GM08714 (cell line): ENCODE data around the gene ABCF1.

Source experiments
- H3K4me3 ChIP-seq: fragments of 200-500 bp; sonication (Bioruptor generic); 2 replicates; pipeline ENCODE4 v1.5.1; 2014; ENCODE audit warnings: mild to moderate bottlenecking, low read length, inconsistent platforms
- ZNF274 ChIP-seq: IDR thresholded peaks from 2 replicates; pipeline ENCODE4 v1.6.1; 2012; ENCODE audit warnings: mild to moderate bottlenecking, low read depth, low read length

Gene ABCF1

DNA sequence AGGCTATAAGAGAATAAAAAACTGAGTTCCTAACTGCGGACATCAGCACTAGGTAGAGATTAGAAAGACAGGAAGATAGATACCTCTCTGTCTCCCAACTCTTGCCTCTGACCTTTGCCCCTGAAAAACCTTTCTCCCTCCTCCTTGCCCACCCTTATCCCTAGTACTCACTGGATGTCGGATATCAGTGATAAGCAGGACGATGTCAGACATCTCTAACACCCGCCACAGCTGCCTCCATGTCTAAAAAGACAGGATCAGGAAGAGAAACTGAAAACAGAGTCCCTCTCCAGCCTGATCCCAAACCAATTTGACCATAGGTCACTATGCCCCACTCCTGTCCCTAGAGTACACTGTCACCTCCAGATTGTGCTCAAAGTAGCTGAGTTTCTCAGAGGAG, 16.8 kb upstream of the ABCF1 start:
- no peak overlapping the region for H3K4me3 ChIP-seq
- TF ChIP-seq ZNF274 = no peak

GRCh38 chr6:30554962-30555815, 16.1 kb upstream of the ABCF1 start:
- H3K4me3 ChIP-seq = peak overlapping the region; percentile 92
- no peak for TF ChIP-seq ZNF274

DNA sequence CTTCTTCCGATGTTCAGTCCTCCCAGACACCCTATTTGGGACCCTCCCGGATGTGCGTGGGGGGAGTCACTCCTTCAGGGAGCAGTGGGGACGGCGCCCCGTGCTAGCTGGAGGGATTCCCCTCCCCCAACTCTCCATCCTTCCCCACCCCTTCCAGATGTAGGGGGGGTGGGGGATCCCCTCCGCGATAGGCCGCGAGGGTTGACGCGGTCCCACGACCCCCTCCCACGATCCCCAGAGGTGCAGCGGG, 15.5 kb upstream of the ABCF1 start:
- TF ChIP-seq ZNF274 = no peak
- H3K4me3 ChIP-seq = peak overlapping the region; percentile 92

- peak within 1 kb of the TSS; percentile 92 for H3K4me3 ChIP-seq
- TF ChIP-seq ZNF274 = no peak
Observed at GRCh38 chr6:30556066-30556905, 15.0 kb upstream of the ABCF1 start, which contains the start of gene GNL1. TSS of gene GNL1 (minus strand) at chr6:30556489. CDS start at chr6:30556203, 286 bp downstream.

DNA sequence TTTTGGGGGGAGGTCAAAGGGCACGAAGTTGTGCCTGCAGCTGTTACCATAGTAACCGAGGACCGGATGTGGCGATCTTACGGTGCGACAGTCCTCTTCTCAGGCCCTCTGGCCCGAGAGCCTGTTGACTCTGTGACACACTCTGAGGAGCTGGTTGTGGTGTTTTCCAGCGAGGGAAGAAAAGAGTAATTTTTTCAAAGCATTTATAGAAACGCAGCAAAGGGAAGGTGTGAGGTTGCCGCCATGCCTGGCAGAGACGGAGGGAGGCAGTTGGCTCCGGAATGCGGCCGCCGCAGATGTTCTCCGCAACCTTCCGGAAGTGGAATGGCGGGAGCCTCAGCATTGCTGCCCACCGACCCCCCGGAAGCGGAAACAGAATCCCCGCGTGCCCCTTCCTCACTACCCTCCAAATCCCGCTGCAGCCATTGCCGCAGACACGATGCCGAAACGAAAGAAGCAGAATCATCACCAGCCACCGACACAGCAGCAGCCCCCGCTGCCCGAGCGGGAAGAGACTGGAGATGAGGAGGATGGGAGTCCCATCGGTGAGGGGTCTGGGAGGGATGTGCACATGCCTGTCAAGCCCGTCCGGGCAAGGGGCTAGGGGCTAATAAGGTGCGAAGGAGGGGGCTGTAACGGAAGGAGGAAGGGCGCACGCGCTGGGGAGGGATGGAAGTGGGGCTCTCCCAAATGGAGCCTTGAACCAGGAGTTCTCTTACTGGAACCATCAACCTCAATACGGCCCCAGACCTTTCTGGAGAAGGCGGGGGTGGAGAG, 14.1 kb upstream of the ABCF1 start, which contains the start of gene PRR3:
TSS of gene PRR3 (plus strand) at position 390 of the 777 bp plus-strand sequence. CDS start at position 440, 50 bp downstream.
- H3K4me3 ChIP-seq = peak within 1 kb of the TSS; percentile 92
- TF ChIP-seq ZNF274 = no peak

GRCh38 chr6:30557683-30557981, 13.6 kb upstream of the ABCF1 start:
- H3K4me3 ChIP-seq = peak overlapping the region; percentile 92
- TF ChIP-seq ZNF274 = no peak

GRCh38 chr6:30560930-30561329, 10.3 kb upstream of the ABCF1 start:
- H3K4me3 ChIP-seq = no peak overlapping the region
- TF ChIP-seq ZNF274 = no peak

DNA sequence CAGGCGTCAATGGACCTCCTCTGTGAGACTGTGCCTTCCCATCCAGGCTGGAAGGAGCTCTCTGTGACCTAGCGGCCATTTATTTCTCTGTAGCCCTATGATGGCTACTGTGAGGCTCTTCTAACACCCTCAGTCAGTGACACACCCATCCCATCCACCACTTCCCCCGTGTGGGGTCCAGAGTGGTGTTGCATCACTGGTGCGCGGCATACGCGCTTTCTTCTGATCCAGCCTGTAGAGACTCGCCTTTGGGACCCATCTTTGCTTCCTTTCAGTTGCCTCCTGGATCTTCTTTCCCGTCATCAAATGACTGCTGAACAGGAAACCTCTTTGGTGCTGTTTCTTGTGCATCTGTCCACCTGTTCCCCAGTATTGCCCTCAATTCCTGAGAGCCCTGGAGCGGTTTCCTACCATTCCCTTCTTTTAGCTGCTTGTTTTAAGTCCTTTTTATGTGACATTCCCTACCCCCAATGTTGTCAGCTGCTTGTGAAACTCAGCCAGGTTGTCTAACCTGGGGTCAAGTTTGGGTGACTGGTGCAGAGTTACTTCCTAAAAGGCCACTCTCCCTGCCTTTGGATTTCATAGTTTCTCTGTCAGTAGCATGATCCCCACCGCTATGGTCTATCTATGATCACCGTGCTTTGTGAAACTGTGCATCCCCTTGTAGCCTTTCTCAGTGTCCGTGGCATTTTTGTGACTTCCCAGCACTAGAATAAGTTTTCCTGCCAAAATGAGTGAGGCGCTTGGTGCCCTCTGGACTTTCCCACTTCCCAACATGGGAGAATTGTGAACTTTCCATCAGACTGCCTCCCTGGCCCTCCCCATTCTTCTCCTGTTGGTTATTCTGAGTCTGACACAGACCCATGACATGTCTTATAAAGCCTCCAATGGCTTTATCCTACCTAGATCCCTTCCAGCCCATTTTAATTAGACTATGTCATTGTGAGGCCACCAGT, 8.5 kb upstream of the ABCF1 start:
- TF ChIP-seq ZNF274 = no peak
- no peak overlapping the region for H3K4me3 ChIP-seq

DNA sequence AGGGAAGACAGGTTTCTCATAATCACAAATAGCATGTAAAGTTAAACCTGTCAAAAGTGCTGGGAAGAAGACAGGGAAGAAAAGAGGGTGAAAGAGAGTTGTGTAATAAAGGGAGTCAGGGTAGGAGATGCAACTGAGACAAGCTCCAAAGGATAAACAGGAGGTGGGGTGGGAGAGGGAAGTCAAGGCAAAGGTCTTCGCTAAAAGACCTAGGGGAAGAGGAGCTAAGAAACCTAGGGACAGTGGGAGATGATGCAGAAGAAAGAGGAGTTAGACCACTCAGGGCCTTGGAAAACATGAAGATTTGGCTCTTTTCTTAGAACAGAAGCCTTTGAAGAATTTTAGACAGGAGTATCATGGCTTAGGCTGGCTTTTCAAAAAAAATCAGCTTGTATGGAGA, 7.1 kb upstream of the ABCF1 start:
- TF ChIP-seq ZNF274 = no peak
- no peak overlapping the region for H3K4me3 ChIP-seq

DNA sequence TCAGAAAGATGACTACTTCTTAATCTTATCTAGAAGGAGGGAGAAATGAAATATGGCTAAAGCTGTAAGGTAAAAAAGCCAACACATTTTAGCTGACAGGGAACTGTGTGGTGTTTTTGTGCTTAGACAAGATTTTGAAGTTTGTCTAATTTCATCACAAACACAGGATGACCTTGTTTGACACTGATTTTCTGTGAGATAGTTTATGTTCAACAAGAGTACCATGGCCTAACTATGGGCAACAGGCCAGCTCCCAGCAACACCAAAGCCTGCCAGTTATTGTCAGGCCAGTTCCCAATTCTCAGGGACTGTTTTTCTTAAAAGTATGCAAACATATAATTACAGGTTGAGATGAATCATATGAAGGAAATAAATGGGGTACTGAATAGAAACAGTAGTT, 5.5 kb upstream of the ABCF1 start:
- H3K4me3 ChIP-seq = no peak overlapping the region

DNA sequence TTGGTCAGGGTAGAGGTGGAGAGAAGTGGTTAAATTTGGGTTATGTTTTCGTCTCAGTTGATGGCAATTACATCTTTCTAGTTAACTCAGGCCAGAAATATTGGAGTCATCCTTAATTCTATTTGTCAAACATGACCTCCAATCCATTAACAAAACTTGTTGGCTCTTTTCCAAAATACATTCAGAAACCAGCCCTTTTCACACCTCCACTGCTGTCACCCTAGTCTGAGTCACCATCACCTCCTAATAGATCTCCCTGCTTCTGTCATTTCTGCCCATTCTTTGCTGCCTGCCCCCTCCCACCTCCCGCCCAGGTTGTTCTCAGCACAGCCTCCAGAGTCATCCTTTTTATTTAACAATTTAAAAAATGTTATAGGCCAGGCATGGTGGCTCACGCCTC, 3.0 kb upstream of the ABCF1 start:
- no peak overlapping the region for H3K4me3 ChIP-seq
- no peak for TF ChIP-seq ZNF274

More for the DNA sequence above, 5.5 kb upstream of the ABCF1 start:
- TF ChIP-seq ZNF274 = no peak

- H3K4me3 ChIP-seq = peak overlapping the region; percentile 78; the same call in 1 of the 2 replicates
- no peak for TF ChIP-seq ZNF274
Observed at GRCh38 chr6:30570263-30570662, 979 bp upstream of the ABCF1 start.

GRCh38 chr6:30570740-30571074, 535 bp upstream of the ABCF1 start:
- H3K4me3 ChIP-seq = peak overlapping the region; percentile 78
- TF ChIP-seq ZNF274 = no peak

DNA sequence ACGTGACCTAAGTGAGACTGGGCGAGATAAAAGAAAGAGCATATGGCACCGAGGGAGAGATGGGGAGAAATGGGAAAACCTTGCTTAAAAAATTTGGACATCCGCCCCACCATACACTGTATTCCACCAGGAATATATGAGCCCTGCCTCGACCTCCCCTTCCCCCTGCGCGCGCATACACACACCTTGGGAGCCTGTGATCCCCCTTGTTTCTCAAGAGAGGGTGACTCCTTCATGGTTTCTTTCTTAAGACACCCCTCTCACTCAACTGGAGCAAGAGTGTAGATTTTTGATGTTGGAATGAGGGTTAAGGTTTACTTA, 480 bp downstream of the ABCF1 start:
- H3K4me3 ChIP-seq = peak overlapping the region; percentile 99
- TF ChIP-seq ZNF274 = no peak
